Upper lobe of left lung (tissue), 6 donors: Measurements from ENCODE around the gene IRF2BPL. TPM values are rescaled to one million over a fixed set of nuclear protein-coding genes. Genes with fewer than 3 reads are reported as not detected.

Experiments used
- ATAC-seq, 2 donors: fragments of 200-7000 bp; cut with Tn5 transposase; one replicate each; pipeline ENCODE4 v1.9.1; 2022; ENCODE audit warnings: mild to moderate bottlenecking in 2 of 2, moderate library complexity in 2 of 2; ENCODE audit not compliant: low FRiP score in 2 of 2
- DNase-seq, 2 donors: peaks; one replicate each; pipeline ENCODE4 v3.0.0-alpha.2; 2019 to 2020
- H3K27ac ChIP-seq, 4 donors: fragments of 200-600 bp; sonication (generic); one replicate each; pipeline ENCODE4 v1.5.1; 2016 to 2019
- H3K27me3 ChIP-seq, 4 donors: fragments of 200-600 bp; sonication (generic); one replicate each; pipeline ENCODE4 v1.5.1; 2017 to 2019
- H3K36me3 ChIP-seq, 4 donors: fragments of 200-600 bp; sonication (generic); one replicate each; pipeline ENCODE4 v1.5.1; 2016 to 2019
- H3K4me1 ChIP-seq, 4 donors: fragments of 200-600 bp; sonication (generic); one replicate each; pipeline ENCODE4 v1.5.1; 2018 to 2019
- H3K4me3 ChIP-seq, 4 donors: fragments of 200-600 bp; sonication (generic); one replicate each; pipeline ENCODE4 v1.5.1; 2017 to 2019; ENCODE audit warnings: mild to moderate bottlenecking in 2 of 4, moderate library complexity in 1 of 4
- H3K9me3 ChIP-seq, 4 donors: fragments of 200-600 bp; sonication (generic); one replicate each; pipeline ENCODE4 v1.5.1; 2018 to 2019
- CTCF ChIP-seq, 6 experiments: fragments of 450-650 bp in 4 of 6; fragments of 200-600 bp in 2 of 6; sonication (generic) in 2 of 6; IDR thresholded peaks; one replicate each; pipeline ENCODE4 v1.5.1; 2016 to 2019; ENCODE audit warnings: antibody characterized with exemption in 6 of 6
- EP300 ChIP-seq, 4 donors: sonication (generic); formaldehyde crosslinking; IDR thresholded peaks; one replicate each; pipeline ENCODE4 v1.5.1; 2017; ENCODE audit warnings: antibody characterized with exemption in 4 of 4, control low read depth in 2 of 4
- POLR2A ChIP-seq, 4 donors: fragments of 450-650 bp; IDR thresholded peaks; one replicate each; pipeline ENCODE4 v1.5.1; 2016 to 2017; ENCODE audit warnings: antibody characterized with exemption in 4 of 4, mild to moderate bottlenecking in 2 of 4
- POLR2AphosphoS5 ChIP-seq, 2 donors: sonication (generic); formaldehyde crosslinking; IDR thresholded peaks; one replicate each; pipeline ENCODE4 v1.5.1; 2017; ENCODE audit warnings: antibody characterized with exemption in 2 of 2
- WGBS, 2 donors: methylation state at CpG; one replicate each; pipeline ENCODE4 v1.1.5; 2017 to 2018; 5-methylcytosine and 5-hydroxymethylcytosine counted together
- total RNA-seq, 6 donors: library from RNA; depleted of rRNA in 4 of 6; stranded (reverse); fragments of >200 nt in 4 of 6; gene quantifications; one replicate each; pipeline versions ENCODE4 v1.1.0 to v1.2.1, GENCODE V29; 2016 to 2021
- donor health status: DM: no; HTN: no; CAD: no; lungs with moderate emphysema.
- donor health status: DM: no; HTN: yes; CAD: no; lungs with severe emphysema.

The IRF2BPL gene
- total RNA-seq, 6 donors from 2014 or later, result 44.0 to 111 (median 49.6) TPM

DNA sequence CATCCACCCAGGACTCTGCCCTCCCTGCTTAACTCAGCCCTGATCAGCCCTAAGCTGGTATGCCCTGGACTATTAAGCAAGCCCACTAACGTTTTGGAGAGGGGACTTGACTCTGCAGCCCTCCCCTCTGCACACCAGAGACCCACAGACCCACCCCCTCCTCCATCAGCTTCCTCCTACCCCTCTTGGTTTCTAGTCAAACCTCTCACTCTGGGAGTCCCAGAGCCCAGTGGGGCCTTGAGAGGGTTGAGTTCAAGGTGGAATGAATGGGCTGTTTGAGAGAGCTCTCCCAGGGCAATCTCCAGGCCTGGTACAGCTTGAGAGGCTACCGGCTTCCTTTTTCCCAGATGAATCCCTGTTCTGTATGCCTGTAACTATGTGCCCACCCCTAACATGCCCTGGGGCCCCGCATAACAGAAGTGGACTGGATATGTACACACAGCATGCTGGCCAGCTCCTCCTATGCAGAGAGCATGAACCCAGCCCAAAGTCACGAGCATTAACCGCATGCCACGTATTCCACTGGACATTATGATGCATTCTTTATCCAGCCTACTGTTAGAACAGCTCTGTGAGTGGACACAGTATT lies 43.6 kb downstream of the IRF2BPL start:
- Histone ChIP-seq H3K4me3 (no peak overlapping the region), H3K27me3 (no peaks in the 10 kb centered on the region), H3K27ac (no peak overlapping the region), H3K36me3 (no peaks in the 10 kb centered on the region), H3K4me1 (peaks cover 0 to 12% (median 3%) of the 10 kb centered on the region in 4 donors), H3K9me3 (no peaks in the 10 kb centered on the region)
- 57 to 78% methylated on average over 6 of the region's 6 CpGs for WGBS, 2 donors
- TF ChIP-seq POLR2AphosphoS5 (IDR thresholded peaks at IDR 0.05), result no peak
- TF ChIP-seq CTCF (IDR thresholded peaks at IDR 0.05), result no peak
- TF ChIP-seq POLR2A (IDR thresholded peaks at IDR 0.05), result no peak
- TF ChIP-seq EP300 (IDR thresholded peaks at IDR 0.05), result no peak
- DNase-seq (no peak), ATAC-seq (peak in 1 of 2 donors; percentile 16)

GRCh38 chr14:76984297-76984696 lies 44.2 kb downstream of the IRF2BPL start:
- no peaks in the 10 kb centered on the region for H3K36me3 ChIP-seq
- ATAC-seq (no peak), DNase-seq (no peak)
- peaks cover 0 to 12% (median 3%) of the 10 kb centered on the region in 4 donors for H3K4me1 ChIP-seq
- TF ChIP-seq POLR2AphosphoS5 (IDR thresholded peaks at IDR 0.05) (no peak), POLR2A (IDR thresholded peaks at IDR 0.05) (no peak), CTCF (IDR thresholded peaks at IDR 0.05) (no peak), EP300 (IDR thresholded peaks at IDR 0.05) (no peak)
- 68 to 70% methylated on average over 4 of the region's 4 CpGs for WGBS, 2 donors
- no peaks in the 10 kb centered on the region for H3K9me3 ChIP-seq
- H3K27ac ChIP-seq, result no peak overlapping the region
- no peaks in the 10 kb centered on the region for H3K27me3 ChIP-seq
- H3K4me3 ChIP-seq, result no peak overlapping the region

GRCh38 chr14:76981670-76982069 lies 46.8 kb downstream of the IRF2BPL start:
- Histone ChIP-seq H3K27me3 (no peaks in the 10 kb centered on the region), H3K4me1 (peaks cover 0 to 13% (median under 1%) of the 10 kb centered on the region in 4 donors), H3K4me3 (no peak overlapping the region), H3K27ac (no peak overlapping the region), H3K9me3 (no peaks in the 10 kb centered on the region), H3K36me3 (no peaks in the 10 kb centered on the region)
- TF ChIP-seq EP300 (IDR thresholded peaks at IDR 0.05) (no peak), POLR2AphosphoS5 (IDR thresholded peaks at IDR 0.05) (no peak), POLR2A (IDR thresholded peaks at IDR 0.05) (no peak), CTCF (IDR thresholded peaks at IDR 0.05) (no peak)
- no peak for DNase-seq
- 92 to 96% methylated on average over 1 of the region's 1 CpG for WGBS, 2 donors
- ATAC-seq, result no peak

DNA sequence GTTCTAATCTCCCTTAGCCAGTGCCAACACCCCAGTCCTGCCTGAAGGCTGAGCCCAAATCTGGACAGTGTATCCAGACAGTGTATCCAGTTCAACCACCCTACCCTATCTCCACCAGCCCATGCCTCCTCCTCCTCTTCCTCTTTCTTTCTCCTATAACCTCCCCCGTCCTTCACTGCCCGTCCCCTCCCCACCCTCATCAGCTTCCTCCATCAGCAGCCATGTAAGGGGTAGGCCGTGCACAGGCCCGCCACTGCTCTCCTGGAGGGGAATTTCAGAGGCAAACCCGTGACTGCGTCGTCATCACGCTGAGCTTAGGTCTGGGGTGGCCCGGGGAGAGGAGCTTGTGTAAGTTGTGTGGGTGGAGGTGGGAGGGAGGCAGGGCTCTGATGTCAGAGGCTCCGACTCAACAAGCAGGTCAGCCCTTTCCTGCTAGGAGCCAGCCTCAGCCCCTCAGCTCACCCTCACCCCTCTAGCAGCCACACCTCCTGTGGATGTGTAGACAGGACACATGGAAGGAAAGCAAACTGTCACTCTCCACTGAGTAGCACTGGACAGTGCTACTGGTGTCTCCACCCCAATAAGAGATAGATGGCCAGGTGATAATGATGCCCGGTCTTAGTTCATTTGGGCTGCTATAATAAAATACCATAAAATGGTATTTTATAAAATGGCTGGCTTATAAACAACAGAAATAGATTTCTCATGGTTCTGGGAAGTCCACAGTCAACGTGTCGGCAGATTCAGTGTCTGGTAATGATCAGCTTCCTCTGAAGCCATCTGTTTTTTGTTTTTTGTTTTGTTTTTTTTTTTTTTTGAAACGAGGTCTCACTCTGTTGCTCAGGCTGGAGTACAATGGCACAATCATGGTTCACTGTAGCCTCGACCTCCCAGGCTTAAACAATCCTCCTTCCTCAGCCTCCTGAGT lies 50.5 kb downstream of the IRF2BPL start:
- 51 to 68% methylated on average over 12 to 15 of the region's 15 CpGs for WGBS, 2 donors
- no peaks in the 10 kb centered on the region for H3K9me3 ChIP-seq
- TF ChIP-seq POLR2AphosphoS5 (IDR thresholded peaks at IDR 0.05) (peak; percentile 15 to 19), POLR2A (IDR thresholded peaks at IDR 0.05) (peak in 1 of 4 donors; percentile 21), EP300 (IDR thresholded peaks at IDR 0.05) (no peak)
- ATAC-seq (peak; percentile 75 to 91), DNase-seq (peak in 1 of 2 donors; percentile 84)
- H3K36me3 ChIP-seq, result no peaks in the 10 kb centered on the region
- peaks cover 0 to 7% (median 3%) of the 10 kb centered on the region in 4 donors for H3K4me1 ChIP-seq
- H3K27ac ChIP-seq, result peak overlapping the region in 1 of 4 donors; percentile 36
- H3K27me3 ChIP-seq, result no peaks in the 10 kb centered on the region
- H3K4me3 ChIP-seq, result no peak overlapping the region
